DOHH2 (cell line): Measurements from ENCODE around the gene ADGRL3.

Experiments used
- H3F3A ChIP-seq: fragments of 200-600 bp; sonication (generic), shearing (Covaris generic); 2 replicates; pipeline ENCODE4 v1.6.0; 2016; ENCODE audit warnings: antibody characterized with exemption, mild to moderate bottlenecking; ENCODE audit not compliant: control insufficient read depth, insufficient read depth
- H3K27ac ChIP-seq: fragments of 200-600 bp; sonication (generic); 2 replicates; pipeline ENCODE4 v1.5.1; 2014; ENCODE audit warnings: low read depth, mild to moderate bottlenecking, low read length, moderate library complexity
- H3K27me3 ChIP-seq: fragments of 200-600 bp; sonication (generic); 2 replicates; pipeline ENCODE4 v1.6.1; 2014; ENCODE audit warnings: mild to moderate bottlenecking, low read length, mixed read lengths; ENCODE audit not compliant: control insufficient read depth
- H3K36me3 ChIP-seq: fragments of 200-600 bp; sonication (generic); 2 replicates; pipeline ENCODE4 v1.6.1; 2014; ENCODE audit warnings: mild to moderate bottlenecking, low read length, moderate library complexity, mixed read lengths; ENCODE audit not compliant: control insufficient read depth
- H3K4me1 ChIP-seq: fragments of 200-600 bp; sonication (generic); 2 replicates; pipeline ENCODE4 v1.6.1; 2014; ENCODE audit warnings: mild to moderate bottlenecking, low read length, mixed read lengths; ENCODE audit not compliant: control insufficient read depth
- H3K4me2 ChIP-seq: fragments of 200-600 bp; sonication (generic); 2 replicates; pipeline ENCODE4 v1.6.0; 2014; ENCODE audit warnings: mild to moderate bottlenecking, low read length, moderate library complexity
- H3K4me3 ChIP-seq: fragments of 200-600 bp; sonication (generic); 2 replicates; pipeline ENCODE4 v1.5.1; 2014; ENCODE audit warnings: mild to moderate bottlenecking, low read length, mixed read lengths
- H3K79me2 ChIP-seq: fragments of 200-600 bp; sonication (generic); 2 replicates; pipeline ENCODE4 v1.6.1; 2014; ENCODE audit warnings: mild to moderate bottlenecking, low read length, mixed read lengths; ENCODE audit not compliant: control insufficient read depth
- H3K9me2 ChIP-seq: fragments of 200-600 bp; sonication (generic); replicated peaks from 2 replicates; pipeline ENCODE4 v1.6.1; 2014; ENCODE audit warnings: mild to moderate bottlenecking, low read length, mixed read lengths; ENCODE audit not compliant: control insufficient read depth
- H3K9me3 ChIP-seq: fragments of 200-600 bp; sonication (generic); 2 replicates; pipeline ENCODE4 v1.6.1; 2014; ENCODE audit warnings: antibody characterized with exemption, low read length, mixed read lengths; ENCODE audit not compliant: control insufficient read depth, insufficient read depth
- H4K20me1 ChIP-seq: fragments of 200-600 bp; sonication (generic); 2 replicates; pipeline ENCODE4 v1.6.0; 2014; ENCODE audit warnings: low read depth, mild to moderate bottlenecking, antibody characterized with exemption, low read length, moderate library complexity; ENCODE audit not compliant: control insufficient read depth, insufficient read depth
- EZH2phosphoT487 ChIP-seq: fragments of 200-600 bp; sonication (generic); IDR thresholded peaks from 2 replicates; pipeline ENCODE4 v1.6.1; 2017; ENCODE audit warnings: borderline replicate concordance, mild to moderate bottlenecking, antibody characterized with exemption, low read length, moderate library complexity, mixed read lengths
- TF ChIP-seq, protein P1 (sequence below): fragments of 200-600 bp; sonication (generic); IDR thresholded peaks from one replicate; pipeline ENCODE4 v1.5.1; 2014; ENCODE audit warnings: antibody characterized with exemption, mild to moderate bottlenecking, low read depth, low read length; ENCODE audit not compliant: poor library complexity, severe bottlenecking

The ADGRL3 gene

GRCh38 chr4:61549336-61549735 lies 349.2 kb downstream of the ADGRL3 start:
- no peaks in the 10 kb centered on the region for H3K79me2 ChIP-seq
- no peak overlapping the region for H3K27ac ChIP-seq
- TF ChIP-seq, protein P1, sequence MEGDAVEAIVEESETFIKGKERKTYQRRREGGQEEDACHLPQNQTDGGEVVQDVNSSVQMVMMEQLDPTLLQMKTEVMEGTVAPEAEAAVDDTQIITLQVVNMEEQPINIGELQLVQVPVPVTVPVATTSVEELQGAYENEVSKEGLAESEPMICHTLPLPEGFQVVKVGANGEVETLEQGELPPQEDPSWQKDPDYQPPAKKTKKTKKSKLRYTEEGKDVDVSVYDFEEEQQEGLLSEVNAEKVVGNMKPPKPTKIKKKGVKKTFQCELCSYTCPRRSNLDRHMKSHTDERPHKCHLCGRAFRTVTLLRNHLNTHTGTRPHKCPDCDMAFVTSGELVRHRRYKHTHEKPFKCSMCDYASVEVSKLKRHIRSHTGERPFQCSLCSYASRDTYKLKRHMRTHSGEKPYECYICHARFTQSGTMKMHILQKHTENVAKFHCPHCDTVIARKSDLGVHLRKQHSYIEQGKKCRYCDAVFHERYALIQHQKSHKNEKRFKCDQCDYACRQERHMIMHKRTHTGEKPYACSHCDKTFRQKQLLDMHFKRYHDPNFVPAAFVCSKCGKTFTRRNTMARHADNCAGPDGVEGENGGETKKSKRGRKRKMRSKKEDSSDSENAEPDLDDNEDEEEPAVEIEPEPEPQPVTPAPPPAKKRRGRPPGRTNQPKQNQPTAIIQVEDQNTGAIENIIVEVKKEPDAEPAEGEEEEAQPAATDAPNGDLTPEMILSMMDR, result no peak
- no peak for TF ChIP-seq EZH2phosphoT487
- no peaks in the 10 kb centered on the region for H3K36me3 ChIP-seq
- no peaks in the 10 kb centered on the region for H4K20me1 ChIP-seq
- no peaks in the 10 kb centered on the region for H3F3A ChIP-seq
- no peak overlapping the region for H3K4me2 ChIP-seq
- H3K27me3 ChIP-seq, result no peaks in the 10 kb centered on the region
- H3K4me3 ChIP-seq, result no peak overlapping the region
- H3K9me2 ChIP-seq, result no peaks in the 10 kb centered on the region
- H3K4me1 ChIP-seq, result no peaks in the 10 kb centered on the region
- no peaks in the 10 kb centered on the region for H3K9me3 ChIP-seq

- Histone ChIP-seq H3K27me3 (no peaks in the 10 kb centered on the region), H3F3A (no peaks in the 10 kb centered on the region), H3K79me2 (no peaks in the 10 kb centered on the region), H4K20me1 (no peaks in the 10 kb centered on the region), H3K4me2 (no peak overlapping the region), H3K4me1 (no peaks in the 10 kb centered on the region), H3K27ac (no peak overlapping the region), H3K9me3 (no peaks in the 10 kb centered on the region), H3K4me3 (no peak overlapping the region), H3K36me3 (no peaks in the 10 kb centered on the region), H3K9me2 (no peaks in the 10 kb centered on the region)
- TF ChIP-seq, protein P1, result no peak
- TF ChIP-seq EZH2phosphoT487, result no peak
Observed at GRCh38 chr4:61553557-61554125, 353.5 kb downstream of the ADGRL3 start.

GRCh38 chr4:61555789-61556188 lies 355.7 kb downstream of the ADGRL3 start:
- H3K27ac ChIP-seq, result no peak overlapping the region
- H4K20me1 ChIP-seq, result no peaks in the 10 kb centered on the region
- no peaks in the 10 kb centered on the region for H3K36me3 ChIP-seq
- H3K4me1 ChIP-seq, result no peaks in the 10 kb centered on the region
- H3K9me2 ChIP-seq, result no peaks in the 10 kb centered on the region
- H3K9me3 ChIP-seq, result no peaks in the 10 kb centered on the region
- H3K4me3 ChIP-seq, result no peak overlapping the region
- no peaks in the 10 kb centered on the region for H3K27me3 ChIP-seq
- H3K4me2 ChIP-seq, result no peak overlapping the region
- H3K79me2 ChIP-seq, result no peaks in the 10 kb centered on the region
- TF ChIP-seq EZH2phosphoT487, result no peak
- TF ChIP-seq, protein P1, result no peak
- H3F3A ChIP-seq, result no peaks in the 10 kb centered on the region

- Histone ChIP-seq H3K9me2 (no peaks in the 10 kb centered on the region), H3K27ac (no peak overlapping the region), H3K4me3 (no peak overlapping the region), H3K36me3 (no peaks in the 10 kb centered on the region), H3K9me3 (no peaks in the 10 kb centered on the region), H4K20me1 (no peaks in the 10 kb centered on the region), H3K4me1 (no peaks in the 10 kb centered on the region), H3K27me3 (no peaks in the 10 kb centered on the region), H3F3A (no peaks in the 10 kb centered on the region), H3K79me2 (no peaks in the 10 kb centered on the region), H3K4me2 (no peak overlapping the region)
- TF ChIP-seq EZH2phosphoT487, result no peak
Observed at GRCh38 chr4:61556277-61556676, 356.2 kb downstream of the ADGRL3 start.
